Measurements from ENCODE around the gene NPVF. TPM values are rescaled to one million over a fixed set of nuclear protein-coding genes. Genes with fewer than 3 reads are reported as not detected.

Gene NPVF
- total RNA-seq, 4 donors from 2014 or later: not detected

DNA sequence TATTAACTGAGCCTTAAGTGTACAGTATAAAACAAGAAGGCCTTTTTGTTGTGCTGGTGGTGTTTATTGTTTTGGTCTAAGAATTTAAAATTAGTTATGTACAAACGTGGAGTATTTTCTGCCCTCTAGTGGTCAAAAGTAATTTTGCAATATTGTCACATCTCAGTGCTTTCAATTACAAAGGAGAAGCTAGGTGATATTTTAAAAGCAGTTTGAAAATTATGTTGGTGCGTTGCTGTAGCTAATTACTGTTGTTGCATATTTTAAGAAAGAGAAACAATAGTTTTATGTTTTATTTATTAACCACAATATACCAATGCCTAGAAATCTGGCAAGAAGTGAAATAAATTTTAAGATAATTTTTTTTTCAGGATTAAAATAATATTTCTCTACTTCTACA, 11.4 kb downstream of the NPVF start:
- Histone ChIP-seq H3K4me1 (no peaks in the 10 kb centered on the region), H3K36me3 (no peaks in the 10 kb centered on the region), H3K27ac (no peak overlapping the region), H3K9me3 (no peaks in the 10 kb centered on the region), H3K27me3 (peaks cover 4% of the 10 kb centered on the region), H3K4me3 (no peak overlapping the region)
- WGBS: 2% methylated on average over 2 of the region's 2 CpGs
- DNase-seq (ENCODE audit: low spot score in 2 of 2): no peak
- TF ChIP-seq, protein P1, sequence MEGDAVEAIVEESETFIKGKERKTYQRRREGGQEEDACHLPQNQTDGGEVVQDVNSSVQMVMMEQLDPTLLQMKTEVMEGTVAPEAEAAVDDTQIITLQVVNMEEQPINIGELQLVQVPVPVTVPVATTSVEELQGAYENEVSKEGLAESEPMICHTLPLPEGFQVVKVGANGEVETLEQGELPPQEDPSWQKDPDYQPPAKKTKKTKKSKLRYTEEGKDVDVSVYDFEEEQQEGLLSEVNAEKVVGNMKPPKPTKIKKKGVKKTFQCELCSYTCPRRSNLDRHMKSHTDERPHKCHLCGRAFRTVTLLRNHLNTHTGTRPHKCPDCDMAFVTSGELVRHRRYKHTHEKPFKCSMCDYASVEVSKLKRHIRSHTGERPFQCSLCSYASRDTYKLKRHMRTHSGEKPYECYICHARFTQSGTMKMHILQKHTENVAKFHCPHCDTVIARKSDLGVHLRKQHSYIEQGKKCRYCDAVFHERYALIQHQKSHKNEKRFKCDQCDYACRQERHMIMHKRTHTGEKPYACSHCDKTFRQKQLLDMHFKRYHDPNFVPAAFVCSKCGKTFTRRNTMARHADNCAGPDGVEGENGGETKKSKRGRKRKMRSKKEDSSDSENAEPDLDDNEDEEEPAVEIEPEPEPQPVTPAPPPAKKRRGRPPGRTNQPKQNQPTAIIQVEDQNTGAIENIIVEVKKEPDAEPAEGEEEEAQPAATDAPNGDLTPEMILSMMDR (IDR thresholded peaks at IDR 0.05): peak; percentile 17 to 56
- TF ChIP-seq POLR2A (IDR thresholded peaks at IDR 0.05): no peak
- no peak for TF ChIP-seq EP300 (IDR thresholded peaks at IDR 0.05)
- no peak for TF ChIP-seq POLR2AphosphoS5 (IDR thresholded peaks at IDR 0.05)

DNA sequence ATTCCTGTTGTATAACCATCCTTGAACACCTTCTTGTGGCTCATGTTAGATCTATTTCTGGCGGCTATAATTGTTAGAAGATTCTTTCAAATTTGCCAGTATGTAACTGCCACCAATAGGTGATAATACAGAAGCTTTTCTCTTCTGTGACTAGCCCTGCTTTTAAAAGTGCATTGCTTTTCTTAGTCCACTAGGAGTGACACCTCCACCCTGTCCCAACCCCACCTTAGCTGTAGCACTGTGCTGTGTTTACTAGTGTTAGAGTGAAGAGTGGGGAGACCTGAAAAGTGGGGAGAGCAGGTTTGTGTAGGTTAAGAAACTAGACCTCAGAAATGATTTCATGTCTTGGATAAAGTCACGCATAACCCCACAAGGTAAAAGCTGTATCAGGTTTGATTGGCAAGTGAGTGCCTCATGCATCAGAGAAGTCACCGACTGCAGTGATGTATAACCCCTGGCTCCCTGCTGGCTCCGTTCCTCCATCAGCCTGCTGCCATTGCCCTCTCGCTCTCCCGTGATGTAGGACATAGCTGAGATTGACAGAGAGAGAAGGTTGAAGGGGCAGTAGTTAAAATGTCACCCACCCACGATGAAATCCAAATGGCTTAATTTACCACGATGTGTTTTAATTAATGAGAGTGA, 12.5 kb downstream of the NPVF start:
- H3K4me1 ChIP-seq: no peaks in the 10 kb centered on the region
- 70% methylated on average over 8 of the region's 8 CpGs for WGBS
- no peaks in the 10 kb centered on the region for H3K9me3 ChIP-seq
- DNase-seq (ENCODE audit: low spot score in 2 of 2): no peak
- H3K36me3 ChIP-seq: no peaks in the 10 kb centered on the region
- H3K4me3 ChIP-seq: no peak overlapping the region
- H3K27me3 ChIP-seq: no peaks in the 10 kb centered on the region
- H3K27ac ChIP-seq: no peak overlapping the region
- no peak for TF ChIP-seq POLR2A (IDR thresholded peaks at IDR 0.05)
- TF ChIP-seq, protein P1 (IDR thresholded peaks at IDR 0.05): no peak
- no peak for TF ChIP-seq POLR2AphosphoS5 (IDR thresholded peaks at IDR 0.05)
- TF ChIP-seq EP300 (IDR thresholded peaks at IDR 0.05): no peak

DNA sequence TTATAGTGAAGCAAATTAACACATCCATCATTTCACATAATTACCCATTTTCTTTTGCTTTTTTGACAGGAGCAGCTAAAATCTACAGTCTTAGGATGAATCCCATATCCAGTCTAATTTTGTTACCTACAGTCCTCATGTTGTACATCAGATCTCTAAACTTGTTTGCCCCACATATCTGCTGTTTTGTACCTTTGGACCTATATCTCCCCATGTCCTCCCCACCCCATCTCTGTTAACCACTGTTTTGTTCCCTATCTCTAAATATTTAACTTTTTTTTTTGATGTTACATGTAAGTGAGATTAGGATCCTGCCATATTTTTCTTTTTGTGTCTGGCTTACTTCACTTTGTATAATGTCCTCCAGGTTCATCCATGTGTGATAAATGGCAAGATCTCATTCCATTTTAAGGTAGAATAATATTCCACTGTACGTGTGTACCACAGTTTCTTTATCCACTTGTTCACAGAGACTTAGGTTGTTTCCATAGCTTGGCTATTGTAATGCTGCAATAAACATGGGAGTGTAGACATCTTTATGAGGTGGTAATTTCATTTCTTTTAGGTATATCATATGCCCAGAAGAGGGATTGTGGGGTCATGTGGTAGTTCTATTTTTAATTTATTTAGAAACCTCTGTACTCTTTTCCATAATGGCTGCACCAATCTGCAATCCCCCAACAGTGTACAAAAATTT, 19.6 kb downstream of the NPVF start:
- Histone ChIP-seq H3K27me3 (peaks cover 4% of the 10 kb centered on the region), H3K27ac (no peak overlapping the region), H3K9me3 (peaks cover 3% of the 10 kb centered on the region), H3K36me3 (no peaks in the 10 kb centered on the region), H3K4me3 (no peak overlapping the region), H3K4me1 (no peaks in the 10 kb centered on the region)
- no peak for DNase-seq (ENCODE audit: low spot score in 2 of 2)
- 76% methylated on average over 1 of the region's 1 CpG for WGBS
- no peak for TF ChIP-seq EP300 (IDR thresholded peaks at IDR 0.05)
- TF ChIP-seq POLR2AphosphoS5 (IDR thresholded peaks at IDR 0.05): no peak
- no peak for TF ChIP-seq POLR2A (IDR thresholded peaks at IDR 0.05)
- TF ChIP-seq, protein P1 (IDR thresholded peaks at IDR 0.05): no peak

DNA sequence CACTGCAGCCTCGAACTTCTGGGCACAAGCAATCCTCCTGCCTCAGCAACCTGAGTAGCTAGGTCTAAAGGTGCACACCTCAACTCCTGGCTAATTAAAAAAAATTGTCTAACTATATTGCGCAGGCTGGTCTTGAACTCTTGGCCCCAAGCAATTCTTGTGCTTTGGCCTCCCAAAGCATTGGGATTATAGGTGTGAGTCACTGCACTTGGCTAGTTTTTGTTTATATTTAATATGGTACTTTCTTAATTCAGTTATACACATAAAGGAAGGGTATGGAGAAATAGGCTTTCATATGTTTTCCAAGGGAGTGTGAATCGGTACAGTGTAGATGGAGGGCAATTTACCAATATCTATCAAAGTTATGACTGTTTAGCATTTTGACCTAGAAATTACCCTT, 20.4 kb downstream of the NPVF start:
- TF ChIP-seq POLR2A (IDR thresholded peaks at IDR 0.05) (no peak), POLR2AphosphoS5 (IDR thresholded peaks at IDR 0.05) (no peak), EP300 (IDR thresholded peaks at IDR 0.05) (no peak)
- TF ChIP-seq, protein P1 (IDR thresholded peaks at IDR 0.05): no peak
- Histone ChIP-seq H3K4me1 (no peaks in the 10 kb centered on the region), H3K36me3 (no peaks in the 10 kb centered on the region), H3K9me3 (peaks cover 3% of the 10 kb centered on the region), H3K27me3 (peaks cover 7% of the 10 kb centered on the region), H3K27ac (no peak overlapping the region), H3K4me3 (no peak overlapping the region)
- no peak for DNase-seq (ENCODE audit: low spot score in 2 of 2)
- 81% methylated on average over 3 of the region's 3 CpGs for WGBS

DNA sequence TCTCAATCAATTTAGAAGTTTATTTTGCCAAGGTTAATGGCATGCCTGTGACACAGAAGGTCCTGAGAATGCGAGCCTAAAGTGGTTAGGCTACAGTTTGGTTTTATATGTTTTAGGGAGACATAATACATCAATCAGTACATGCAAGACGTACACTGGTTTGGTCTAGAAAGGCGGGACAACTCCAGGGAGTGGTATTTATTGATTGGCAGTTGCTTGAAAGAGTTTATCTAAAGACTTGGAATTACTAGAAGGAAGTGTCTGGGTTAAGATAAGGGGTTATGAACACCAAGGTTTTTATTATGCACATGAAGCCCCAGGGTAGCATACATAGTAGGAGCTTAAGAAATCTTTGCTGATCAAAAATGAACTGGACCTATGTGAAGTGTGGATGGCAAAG, 21.5 kb downstream of the NPVF start:
- WGBS: 86% methylated on average over 3 of the region's 3 CpGs
- TF ChIP-seq POLR2AphosphoS5 (IDR thresholded peaks at IDR 0.05): no peak
- Histone ChIP-seq H3K9me3 (peaks cover 3% of the 10 kb centered on the region), H3K4me1 (no peaks in the 10 kb centered on the region), H3K27me3 (peaks cover 7% of the 10 kb centered on the region), H3K36me3 (no peaks in the 10 kb centered on the region), H3K4me3 (no peak overlapping the region), H3K27ac (no peak overlapping the region)
- no peak for DNase-seq (ENCODE audit: low spot score in 2 of 2)

All from suprapubic skin (tissue), 4 donors.